22Rv1 (cell line): ENCODE results near the gene DMXL2.

Experiments used
- H3K27ac ChIP-seq: fragments of 450-650 bp; 2 replicates; pipeline ENCODE4 v1.5.1; 2017
- ZFX ChIP-seq: fragments of 450-650 bp; IDR thresholded peaks from 2 replicates; pipeline ENCODE4 v1.6.1; 2017; ENCODE audit warnings: antibody characterized with exemption, borderline replicate concordance
- TF ChIP-seq, protein P1 (sequence below): fragments of 450-650 bp; IDR thresholded peaks from 2 replicates; pipeline ENCODE4 v1.5.1; 2017; ENCODE audit warnings: mild to moderate bottlenecking

The DMXL2 gene

DNA sequence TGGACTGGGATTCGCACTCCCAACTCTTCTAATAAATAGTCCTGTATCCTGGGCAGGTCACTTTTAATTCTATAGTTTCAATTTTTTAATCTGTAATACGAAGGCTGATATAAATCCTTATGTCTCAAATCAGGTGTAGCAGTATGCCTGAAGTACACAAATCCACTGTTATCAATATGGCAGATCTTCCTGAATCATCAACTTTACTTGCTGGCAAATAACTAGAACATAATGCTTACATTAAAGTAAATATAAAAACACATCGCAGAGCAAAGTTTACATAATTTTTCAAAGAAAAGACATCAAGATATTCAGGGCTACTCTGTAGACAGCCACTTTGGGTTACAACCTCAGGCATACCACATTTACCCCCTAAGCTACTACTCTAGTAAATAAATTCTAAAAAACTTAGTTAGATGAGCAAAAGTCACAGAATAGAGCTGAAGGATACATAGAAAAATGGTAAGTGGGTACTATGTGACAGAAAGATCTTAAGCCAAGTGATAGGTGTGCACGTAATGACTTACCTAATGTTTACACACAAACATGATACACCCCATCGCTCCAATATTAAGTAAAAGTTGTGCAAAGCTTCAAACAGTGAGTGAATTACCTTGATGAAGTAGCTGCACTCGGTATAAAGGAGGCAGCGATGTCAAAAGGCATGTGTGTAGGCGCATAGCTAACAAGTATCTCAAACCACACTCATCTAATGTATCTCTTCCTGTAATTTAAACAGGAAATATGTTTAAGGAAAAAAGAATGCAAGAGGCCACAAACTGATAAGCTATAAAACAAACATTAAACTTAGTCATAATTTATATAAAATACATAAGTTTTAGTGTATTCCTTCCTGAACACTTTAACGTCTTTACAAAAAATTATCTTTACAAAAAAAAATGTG, 127.9 kb downstream of the DMXL2 start:
- peak overlapping the region; percentile 74 for H3K27ac ChIP-seq
- no peak for TF ChIP-seq ZFX
- TF ChIP-seq, protein P1, sequence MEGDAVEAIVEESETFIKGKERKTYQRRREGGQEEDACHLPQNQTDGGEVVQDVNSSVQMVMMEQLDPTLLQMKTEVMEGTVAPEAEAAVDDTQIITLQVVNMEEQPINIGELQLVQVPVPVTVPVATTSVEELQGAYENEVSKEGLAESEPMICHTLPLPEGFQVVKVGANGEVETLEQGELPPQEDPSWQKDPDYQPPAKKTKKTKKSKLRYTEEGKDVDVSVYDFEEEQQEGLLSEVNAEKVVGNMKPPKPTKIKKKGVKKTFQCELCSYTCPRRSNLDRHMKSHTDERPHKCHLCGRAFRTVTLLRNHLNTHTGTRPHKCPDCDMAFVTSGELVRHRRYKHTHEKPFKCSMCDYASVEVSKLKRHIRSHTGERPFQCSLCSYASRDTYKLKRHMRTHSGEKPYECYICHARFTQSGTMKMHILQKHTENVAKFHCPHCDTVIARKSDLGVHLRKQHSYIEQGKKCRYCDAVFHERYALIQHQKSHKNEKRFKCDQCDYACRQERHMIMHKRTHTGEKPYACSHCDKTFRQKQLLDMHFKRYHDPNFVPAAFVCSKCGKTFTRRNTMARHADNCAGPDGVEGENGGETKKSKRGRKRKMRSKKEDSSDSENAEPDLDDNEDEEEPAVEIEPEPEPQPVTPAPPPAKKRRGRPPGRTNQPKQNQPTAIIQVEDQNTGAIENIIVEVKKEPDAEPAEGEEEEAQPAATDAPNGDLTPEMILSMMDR: no peak

- peak overlapping the region; percentile 74 for H3K27ac ChIP-seq
- TF ChIP-seq, protein P1: no peak
- TF ChIP-seq ZFX: no peak
Observed at GRCh38 chr15:51493892-51494291, 128.7 kb downstream of the DMXL2 start.

DNA sequence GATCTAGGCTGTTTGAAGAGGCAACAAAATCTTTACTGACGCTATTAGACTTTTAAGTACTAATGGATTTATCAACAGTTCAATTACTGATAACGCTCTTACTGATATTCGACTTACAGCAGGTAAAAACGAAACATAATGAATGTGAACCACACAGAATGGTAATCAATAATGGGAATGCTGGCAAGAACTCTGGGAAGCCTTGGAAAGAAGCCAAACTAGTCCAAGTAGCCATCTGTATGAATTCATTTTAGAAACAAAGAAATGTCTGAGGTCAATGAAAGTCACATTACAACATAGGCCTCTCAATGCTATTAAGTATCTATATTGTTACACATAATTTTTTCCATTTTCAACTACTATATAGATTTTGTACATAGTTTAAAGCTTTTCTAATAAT, 130.0 kb downstream of the DMXL2 start:
- H3K27ac ChIP-seq: no peak overlapping the region

GRCh38 chr15:51491941-51492340, 130.6 kb downstream of the DMXL2 start:
- no peak for TF ChIP-seq ZFX
- TF ChIP-seq, protein P1: no peak
- H3K27ac ChIP-seq: no peak overlapping the region

More for the DNA sequence above, 130.0 kb downstream of the DMXL2 start:
- TF ChIP-seq, protein P1: no peak
- no peak for TF ChIP-seq ZFX

- TF ChIP-seq, protein P1: no peak
- TF ChIP-seq ZFX: no peak
- H3K27ac ChIP-seq: no peak overlapping the region
Observed at GRCh38 chr15:51484781-51485180, 137.8 kb downstream of the DMXL2 start.

DNA sequence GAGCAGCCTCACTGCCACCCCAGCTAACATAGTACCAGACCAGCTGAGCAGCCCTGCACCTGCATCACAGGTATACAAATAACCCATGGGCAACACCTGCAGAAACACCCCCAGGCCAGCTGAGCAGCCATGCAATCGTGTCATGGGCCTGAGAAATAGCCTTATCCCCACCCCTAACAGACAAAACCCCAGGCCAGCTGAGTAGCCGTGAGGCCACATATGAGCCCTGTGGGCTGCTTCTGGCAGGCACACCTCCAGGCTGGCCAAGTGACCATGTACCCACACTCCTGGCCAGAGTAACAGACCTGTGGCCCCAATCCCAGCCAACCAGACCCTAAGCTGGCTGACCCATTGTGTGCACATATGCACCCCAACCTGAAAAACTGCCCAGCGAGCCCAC, 138.6 kb downstream of the DMXL2 start:
- TF ChIP-seq, protein P1: no peak
- no peak overlapping the region for H3K27ac ChIP-seq

- H3K27ac ChIP-seq: no peak overlapping the region
- TF ChIP-seq, protein P1: no peak
- TF ChIP-seq ZFX: no peak
Observed at GRCh38 chr15:51483520-51483919, 139.1 kb downstream of the DMXL2 start.
